HG02981 (cell line): ENCODE measurements around the gene FMN1.

ENCODE experiments used
- ATAC-seq: cut with Tn5 transposase; IDR thresholded peaks from one replicate; pipeline ENCODE4 v1.9.1; 2021; ENCODE audit warnings: mild to moderate bottlenecking, moderate library complexity; ENCODE audit not compliant: unreplicated experiment

Gene FMN1

GRCh38 chr15:32716915-32717425, 477.5 kb downstream of the FMN1 start:
- ATAC-seq, result no peak

GRCh38 chr15:32716216-32716914, 478.1 kb downstream of the FMN1 start:
- ATAC-seq, result no peak
